Inflammatory macrophage treated with lipopolysaccharide for 1 hour (primary cell): ENCODE results near the gene WNT10A.
A peak's percentile ranks its signal among the peaks of the same experiment; 100 is the strongest.

ENCODE experiments used
- DNase-seq, 2 donors: peaks; one replicate each; pipeline ENCODE4 v3.0.0-alpha.2; 2020 to 2022

WNT10A gene

DNA sequence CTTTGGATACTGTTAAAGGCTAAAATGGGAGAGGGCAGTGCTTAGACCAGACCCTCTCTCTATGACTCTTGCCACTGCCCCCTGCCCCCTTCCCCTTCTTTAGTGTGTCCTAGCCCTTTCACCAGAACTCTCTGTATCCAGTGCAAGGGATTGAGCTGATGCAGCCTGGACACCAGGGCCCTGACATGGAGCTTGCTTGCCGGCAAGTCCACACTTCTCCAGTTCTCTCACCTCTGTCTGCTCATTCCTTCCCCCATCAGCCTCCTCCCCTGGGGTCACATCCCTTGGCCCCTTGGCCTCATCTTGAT lies 22.6 kb upstream of the WNT10A start:
- no peak for DNase-seq

DNA sequence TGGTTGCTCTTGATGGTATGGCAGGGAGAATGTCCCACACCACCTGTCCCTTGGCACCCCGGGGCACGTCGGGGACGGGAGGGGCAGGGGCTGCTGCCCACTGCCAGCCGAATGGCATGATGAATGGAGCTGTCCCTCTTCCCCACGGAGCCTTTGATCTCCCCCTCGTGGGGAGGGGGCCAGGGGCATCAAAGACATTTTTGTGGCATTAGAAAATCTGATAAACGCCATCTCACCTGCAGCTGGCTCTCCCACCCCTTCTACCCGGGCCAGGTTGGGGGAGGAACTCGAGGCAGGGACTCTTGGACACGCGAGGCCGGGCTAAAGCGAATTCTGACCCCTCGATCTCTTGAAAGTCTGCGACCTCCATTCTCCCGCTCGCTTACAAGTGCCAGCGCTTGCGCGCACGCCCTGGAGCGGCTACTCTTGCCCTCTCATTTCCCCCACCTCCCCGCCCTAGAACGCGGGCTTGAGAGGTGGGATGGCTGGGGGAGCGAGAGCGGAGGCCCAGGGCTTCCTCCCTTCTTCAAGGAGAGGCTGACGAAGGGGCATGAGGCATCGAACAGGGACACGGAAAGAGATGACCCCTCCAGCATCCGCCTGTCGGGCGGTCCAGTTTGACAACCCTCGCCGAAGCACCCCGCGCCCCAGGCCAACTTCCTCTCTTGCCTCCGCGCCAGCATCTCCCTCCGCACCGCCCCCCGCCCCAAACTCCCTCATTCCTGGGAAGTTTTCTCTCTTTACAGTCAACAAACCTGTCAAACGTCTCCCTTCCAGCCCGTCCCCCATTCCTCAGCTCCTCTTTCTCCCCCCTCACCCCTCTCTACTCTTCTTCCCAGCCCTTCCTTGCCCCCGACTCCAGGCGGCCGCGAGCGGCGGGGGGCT lies 21.7 kb upstream of the WNT10A start:
- no peak for DNase-seq

DNA sequence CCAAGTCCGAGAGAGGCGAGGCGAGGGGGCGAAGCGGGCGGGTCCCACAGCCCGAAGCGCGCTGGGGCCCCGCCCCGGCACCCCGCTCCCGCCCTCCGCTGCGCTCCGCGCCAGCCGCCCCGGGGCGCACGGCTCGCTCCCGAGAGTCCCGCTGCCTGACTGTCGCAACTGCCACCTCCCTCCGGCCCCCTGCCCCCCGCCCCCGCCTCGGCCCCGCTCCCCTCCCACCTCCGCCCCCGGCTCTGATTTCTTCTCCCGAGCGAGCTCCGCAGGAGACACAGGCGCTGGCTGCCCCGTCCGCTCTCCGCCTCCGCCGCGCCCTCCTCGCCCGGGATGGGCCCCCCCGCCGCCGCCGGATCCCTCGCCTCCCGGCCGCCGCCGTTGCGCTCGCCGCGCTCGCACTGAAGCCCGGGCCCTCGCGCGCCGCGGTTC lies 21.1 kb upstream of the WNT10A start, which contains the start of gene WNT6:
Gene WNT6 (plus strand): TSS at position 250 of the 432 bp plus-strand sequence. CDS start 233 bp downstream, outside the sequence.
- DNase-seq = no peak

DNA sequence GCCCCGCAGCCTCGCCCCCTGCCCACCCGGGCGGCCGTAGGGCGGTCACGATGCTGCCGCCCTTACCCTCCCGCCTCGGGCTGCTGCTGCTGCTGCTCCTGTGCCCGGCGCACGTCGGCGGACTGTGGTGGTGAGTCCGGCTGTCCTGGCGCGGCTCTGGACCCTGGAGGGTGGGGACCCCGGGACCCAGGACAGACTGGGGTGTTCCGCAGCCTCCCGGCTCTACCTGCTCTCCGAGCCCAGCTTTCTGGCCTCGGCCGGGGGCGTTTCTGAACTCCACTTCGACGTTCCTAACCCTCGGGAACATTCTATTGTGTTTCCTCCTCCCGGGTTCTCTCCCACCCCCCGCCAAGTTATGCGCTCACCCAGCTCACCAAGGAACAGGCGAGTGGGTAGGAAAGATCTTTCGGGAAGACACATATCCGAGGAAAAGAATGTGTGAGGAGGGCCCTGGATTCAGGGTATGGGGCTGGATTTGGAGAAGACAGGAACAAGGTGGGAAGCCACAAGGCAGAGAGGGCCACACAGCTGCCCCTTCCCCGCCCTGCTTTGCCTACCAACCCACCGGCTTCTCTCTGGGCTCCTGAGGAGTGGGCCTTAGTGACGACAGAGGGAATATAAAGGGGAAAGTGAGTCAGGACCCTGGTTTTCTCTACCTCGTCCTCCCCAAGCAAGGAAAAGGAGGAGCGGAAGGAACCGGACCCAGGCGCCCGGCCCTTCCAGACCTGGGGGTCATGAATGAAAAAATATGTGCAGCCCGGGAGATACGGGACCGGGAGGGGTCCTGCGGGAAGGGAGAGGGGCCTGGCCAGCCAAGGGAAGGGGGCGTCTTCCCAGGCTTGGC lies 20.4 kb upstream of the WNT10A start:
- no peak for DNase-seq

DNA sequence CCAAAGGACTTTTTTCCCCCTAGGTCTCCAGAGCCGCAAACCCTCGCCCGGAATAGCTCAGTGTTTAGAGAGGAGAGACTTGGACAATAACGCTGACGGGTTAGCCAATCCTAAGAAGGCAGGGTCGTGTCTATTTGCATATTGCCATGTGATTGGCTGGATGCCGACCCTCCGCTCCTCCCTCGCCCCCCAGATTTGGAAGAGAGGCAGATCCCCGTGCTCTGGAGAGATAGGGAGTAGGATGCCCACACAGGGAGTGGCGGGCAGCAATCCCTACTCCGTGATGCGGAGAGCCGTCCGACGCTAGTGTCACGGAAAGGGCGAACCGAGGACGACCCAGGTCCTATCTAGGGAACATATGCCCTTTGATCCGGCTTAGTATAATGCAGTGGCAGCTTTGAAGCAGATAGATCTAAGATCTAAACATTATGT lies 19.7 kb upstream of the WNT10A start:
- DNase-seq = no peak

DNA sequence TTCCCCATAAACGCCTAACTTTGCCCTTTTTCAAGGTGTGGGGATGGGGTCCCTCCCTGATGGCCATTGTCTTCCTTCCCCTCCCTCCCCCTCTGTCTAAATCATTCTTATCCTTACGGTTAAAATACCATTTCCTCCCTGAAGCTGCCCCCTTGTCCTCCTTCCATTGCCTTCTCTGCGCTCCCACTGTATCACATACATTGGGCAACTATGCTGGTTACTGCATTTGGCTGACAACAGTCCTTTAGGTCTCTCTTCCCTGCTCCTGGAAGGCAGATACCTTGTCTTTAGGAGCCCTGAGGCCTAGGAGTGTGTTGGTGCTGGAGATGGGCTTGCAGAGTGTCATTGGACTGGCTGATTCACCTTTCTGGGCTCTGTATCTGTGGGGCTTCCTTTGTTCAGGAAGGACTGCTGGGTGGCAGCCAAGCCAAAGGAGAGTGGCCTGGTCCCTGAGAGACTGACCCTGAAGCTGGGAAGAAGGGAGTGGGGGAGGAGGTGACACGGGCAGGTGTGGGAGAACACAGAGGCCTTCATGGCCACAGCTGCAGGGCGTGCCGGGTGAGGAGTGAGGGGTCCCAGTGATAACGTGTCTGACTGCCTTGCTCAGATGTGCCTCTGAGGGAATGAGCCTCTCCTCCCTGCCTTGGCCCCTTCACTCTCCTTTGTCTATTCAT lies 18.9 kb upstream of the WNT10A start:
- DNase-seq = no peak

DNA sequence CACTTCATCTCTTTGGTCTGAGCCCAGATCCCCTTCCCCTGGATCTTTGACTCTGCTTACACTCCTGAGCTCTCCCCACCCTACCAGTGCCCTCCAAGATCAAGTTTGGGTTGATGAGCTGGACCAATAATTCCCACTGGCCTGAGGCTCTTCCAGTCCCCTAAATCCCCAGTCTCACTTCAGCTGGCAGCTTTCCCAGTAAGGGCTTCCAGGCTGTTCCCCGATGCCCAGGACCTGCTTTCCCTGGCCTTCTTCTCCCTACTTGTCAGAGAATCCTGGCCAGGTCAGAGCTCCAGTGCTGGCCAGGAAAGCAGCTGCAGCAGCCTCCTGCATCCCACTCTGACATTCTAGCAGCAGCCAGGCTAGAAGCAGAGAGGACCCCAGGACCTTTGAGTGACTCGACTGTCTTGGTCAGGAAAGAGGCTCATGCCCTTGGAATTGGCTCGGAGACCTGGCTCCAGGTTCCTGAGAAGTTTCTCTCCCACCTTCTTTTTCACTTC lies 17.6 kb upstream of the WNT10A start:
- no peak for DNase-seq

DNA sequence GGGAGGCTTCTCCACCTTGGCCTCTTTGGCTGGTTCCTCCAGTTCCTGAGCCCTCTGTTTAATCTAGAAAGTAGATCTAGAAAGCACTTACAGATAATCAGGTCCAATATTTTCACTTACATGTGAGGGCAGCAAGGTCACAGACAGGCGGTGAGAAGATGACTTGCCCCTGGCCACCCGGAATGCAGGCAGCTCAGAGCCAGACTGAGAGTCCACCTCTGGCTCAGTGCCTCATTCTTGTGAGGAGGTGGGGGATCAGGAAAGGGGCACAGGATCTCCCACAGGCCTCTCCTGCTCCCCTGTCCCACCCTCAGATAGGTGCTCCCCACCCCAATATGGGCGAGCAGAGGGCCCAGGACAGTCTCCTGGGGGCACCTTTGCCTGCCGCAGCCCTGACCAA lies 15.3 kb upstream of the WNT10A start:
- no peak for DNase-seq

DNA sequence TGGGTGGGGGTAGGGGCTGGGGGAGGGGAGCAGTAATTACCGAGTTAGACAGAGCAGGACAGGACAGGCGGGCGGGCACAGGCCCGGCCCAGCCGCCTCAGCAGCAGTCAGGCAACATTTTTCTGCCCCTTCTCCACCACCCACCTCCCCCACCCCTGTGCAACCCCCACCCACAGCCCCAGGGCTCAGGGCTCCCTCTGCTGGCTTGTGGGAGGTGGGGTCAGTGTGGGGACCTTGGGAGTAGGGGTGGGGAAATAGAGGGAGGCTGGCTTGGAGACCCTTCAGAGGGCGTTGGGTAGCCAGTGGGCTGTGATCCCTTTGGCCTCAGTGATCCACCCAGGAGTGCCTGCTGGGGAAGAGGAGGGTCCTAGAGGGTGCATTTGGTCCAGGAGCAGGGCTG lies 14.7 kb upstream of the WNT10A start:
- DNase-seq = no peak

DNA sequence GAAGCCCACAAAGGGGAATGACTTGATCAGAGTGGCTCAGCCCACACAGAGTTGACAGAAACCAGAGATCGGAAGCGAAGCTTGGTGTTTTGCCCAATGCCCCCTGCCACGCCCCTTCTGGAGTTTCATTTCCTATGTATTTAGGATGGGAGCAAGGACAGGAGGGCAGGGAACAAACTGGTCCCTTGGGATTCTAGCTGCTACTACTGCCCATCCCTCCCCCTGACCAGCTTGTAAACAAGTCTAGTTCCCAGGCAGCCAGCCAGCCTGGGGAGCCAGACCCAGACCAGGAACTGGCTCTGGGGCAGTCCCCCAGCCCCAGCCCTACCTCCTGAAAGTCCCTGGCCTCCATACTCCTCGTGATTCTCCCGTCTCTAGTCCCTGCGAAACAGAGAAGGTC lies 12.8 kb upstream of the WNT10A start:
- no peak for DNase-seq

DNA sequence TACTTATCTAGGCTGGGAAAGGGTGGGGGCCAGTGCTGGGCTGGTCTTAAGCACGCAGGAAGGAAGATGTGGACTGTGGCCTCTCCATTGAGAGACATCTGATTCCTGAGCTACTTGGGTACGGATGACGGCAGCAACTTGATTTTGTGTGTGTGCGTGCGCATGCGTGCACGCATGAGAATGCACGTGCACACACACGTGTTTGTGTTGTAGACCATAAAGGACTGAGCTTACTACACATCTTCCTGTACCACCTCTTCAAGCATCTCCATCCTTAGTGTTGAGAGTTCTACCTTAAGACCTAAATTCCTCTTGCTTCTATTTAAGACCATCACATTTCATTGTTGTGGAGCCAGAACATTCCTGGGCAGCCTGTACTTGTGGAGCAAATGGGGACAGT lies 11.6 kb upstream of the WNT10A start:
- no peak for DNase-seq

DNA sequence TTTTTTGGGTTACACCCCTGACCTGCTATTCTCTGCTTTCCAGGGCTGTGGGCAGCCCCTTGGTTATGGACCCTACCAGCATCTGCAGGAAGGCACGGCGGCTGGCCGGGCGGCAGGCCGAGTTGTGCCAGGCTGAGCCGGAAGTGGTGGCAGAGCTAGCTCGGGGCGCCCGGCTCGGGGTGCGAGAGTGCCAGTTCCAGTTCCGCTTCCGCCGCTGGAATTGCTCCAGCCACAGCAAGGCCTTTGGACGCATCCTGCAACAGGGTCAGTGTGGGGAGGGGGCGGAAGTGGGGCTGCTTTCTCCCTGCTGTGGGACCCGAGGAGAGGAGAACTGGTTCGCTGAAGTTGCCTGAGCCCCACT lies 9.7 kb upstream of the WNT10A start:
- DNase-seq = no peak

DNA sequence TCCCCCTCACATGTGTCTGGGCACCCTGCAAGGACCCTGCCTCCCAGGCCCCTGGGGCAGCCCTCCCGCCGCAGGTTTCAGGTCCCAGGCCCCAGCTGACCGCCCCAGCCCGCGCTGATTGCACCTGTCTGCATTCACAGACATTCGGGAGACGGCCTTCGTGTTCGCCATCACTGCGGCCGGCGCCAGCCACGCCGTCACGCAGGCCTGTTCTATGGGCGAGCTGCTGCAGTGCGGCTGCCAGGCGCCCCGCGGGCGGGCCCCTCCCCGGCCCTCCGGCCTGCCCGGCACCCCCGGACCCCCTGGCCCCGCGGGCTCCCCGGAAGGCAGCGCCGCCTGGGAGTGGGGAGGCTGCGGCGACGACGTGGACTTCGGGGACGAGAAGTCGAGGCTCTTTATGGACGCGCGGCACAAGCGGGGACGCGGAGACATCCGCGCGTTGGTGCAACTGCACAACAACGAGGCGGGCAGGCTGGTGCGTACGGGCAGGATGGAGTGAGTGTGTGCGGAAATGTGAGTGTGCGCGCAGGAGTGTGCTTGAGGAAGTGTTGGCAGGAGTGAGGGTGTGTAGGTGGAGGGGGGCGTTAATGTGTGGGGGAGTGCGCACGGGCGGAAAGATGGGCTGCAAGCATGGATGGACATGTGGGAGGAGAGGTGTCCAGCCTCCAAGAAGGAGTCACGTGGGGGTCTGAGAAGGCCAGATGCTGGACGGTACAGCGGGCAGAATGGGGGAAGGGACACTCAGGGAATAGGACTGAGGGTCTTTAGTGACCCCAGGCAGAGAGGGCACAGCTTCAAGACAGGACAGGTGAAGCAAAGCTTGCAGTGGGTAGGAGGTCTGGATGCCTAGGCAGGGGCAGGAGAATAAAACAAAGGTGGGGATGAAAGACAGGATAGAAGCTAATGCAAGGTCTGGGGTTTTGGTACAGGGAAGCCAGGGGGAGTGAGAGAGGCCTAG lies 9.0 kb upstream of the WNT10A start:
- no peak for DNase-seq

DNA sequence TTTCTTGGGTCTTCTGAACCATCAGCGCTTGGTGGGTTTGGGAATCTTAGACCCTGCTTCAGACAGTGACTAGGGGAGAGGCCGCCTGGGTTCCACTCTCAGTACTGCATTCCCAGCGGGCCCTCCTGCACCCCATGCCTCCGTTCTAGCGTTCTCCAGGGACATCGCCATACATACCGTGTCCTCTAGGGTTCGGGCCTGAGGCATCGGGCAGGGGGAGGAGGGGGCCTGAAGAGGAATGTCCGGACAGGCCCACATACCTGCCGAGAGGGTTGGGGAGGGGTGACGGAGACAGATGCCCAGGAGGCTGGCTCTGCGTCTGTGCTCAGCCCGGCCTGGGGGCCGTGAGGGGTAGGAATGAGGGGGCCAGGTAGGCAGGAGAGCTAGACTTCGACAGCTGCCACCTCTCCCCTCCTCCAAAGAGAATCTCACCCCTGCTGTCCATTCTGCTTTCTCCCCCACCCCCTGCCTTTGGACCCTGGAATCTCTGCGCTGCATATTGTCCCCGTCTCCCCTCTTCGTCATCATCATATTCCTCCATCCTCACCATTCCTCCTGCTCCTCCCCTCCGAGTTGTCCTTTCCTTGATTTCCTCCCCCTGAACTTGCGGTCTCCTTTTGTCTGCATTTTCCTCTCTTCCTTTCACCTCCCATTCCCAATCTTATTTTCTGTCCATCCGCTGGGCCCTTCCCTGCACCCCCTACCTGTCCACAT lies 7.8 kb upstream of the WNT10A start:
- no peak for DNase-seq

DNA sequence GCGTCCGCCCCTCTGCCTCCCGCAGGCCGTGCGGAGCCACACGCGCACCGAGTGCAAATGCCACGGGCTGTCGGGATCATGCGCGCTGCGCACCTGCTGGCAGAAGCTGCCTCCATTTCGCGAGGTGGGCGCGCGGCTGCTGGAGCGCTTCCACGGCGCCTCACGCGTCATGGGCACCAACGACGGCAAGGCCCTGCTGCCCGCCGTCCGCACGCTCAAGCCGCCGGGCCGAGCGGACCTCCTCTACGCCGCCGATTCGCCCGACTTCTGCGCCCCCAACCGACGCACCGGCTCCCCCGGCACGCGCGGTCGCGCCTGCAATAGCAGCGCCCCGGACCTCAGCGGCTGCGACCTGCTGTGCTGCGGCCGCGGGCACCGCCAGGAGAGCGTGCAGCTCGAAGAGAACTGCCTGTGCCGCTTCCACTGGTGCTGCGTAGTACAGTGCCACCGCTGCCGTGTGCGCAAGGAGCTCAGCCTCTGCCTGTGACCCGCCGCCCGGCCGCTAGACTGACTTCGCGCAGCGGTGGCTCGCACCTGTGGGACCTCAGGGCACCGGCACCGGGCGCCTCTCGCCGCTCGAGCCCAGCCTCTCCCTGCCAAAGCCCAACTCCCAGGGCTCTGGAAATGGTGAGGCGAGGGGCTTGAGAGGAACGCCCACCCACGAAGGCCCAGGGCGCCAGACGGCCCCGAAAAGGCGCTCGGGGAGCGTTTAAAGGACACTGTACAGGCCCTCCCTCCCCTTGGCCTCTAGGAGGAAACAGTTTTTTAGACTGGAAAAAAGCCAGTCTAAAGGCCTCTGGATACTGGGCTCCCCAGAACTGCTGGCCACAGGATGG lies 7.1 kb upstream of the WNT10A start:
- DNase-seq = no peak

DNA sequence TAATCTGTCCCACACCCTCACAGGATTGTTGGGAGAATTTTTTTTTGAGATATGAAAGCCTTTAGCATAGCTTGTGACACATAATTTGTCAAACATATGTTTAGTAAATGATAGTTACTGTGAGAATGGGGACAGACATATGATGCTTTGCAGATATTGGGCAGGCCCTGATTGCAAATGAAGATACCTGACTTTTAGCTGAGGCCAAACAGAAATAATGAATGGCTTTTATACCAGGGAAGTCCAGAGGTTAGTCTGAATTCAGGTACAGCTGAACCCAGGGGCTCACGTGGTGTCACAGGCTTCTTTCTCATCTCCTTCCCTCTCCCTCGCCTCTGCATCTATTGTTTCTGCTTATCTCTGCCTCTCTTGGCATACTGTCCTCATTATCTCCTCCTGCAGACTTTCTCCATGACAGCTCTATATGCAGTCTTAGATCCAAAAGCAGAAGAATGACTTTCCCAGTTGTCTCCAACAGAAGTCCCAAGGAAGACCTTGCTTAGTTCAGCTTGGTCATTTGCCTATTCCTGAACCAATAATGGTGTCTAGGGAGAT lies 4.9 kb upstream of the WNT10A start:
- DNase-seq = no peak

DNA sequence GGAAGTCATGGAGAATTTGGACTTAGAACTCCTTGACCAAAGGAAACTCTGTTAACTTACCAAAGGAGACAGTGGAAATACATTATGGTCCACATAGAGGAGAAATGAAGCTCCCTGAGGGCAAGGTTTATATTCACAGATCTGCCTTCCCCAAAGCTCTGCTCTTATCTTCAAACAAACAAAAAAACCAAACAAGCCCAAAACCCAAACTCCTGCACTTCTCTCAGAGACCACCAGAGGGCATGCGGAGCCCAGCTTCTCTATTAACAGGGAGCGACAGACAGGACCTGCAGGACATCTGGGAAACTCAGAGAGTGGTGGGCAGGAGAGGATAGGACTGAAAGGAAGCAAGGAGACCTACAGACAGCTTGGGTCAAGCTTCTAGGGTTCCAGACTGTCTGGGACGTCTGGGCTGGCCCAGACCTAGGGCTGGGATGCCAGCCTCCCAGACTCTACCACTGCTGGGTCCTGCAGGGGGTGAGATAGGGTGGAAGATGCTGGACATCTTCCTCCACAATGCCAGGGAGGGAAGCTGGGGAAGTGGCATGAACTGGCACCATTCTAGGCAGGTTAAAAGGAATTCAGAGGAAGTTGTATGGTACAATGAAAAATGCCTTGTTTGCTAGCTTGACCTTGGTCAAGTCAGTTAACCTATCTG lies 4.0 kb upstream of the WNT10A start:
- DNase-seq = peak; percentile 47 to 96

DNA sequence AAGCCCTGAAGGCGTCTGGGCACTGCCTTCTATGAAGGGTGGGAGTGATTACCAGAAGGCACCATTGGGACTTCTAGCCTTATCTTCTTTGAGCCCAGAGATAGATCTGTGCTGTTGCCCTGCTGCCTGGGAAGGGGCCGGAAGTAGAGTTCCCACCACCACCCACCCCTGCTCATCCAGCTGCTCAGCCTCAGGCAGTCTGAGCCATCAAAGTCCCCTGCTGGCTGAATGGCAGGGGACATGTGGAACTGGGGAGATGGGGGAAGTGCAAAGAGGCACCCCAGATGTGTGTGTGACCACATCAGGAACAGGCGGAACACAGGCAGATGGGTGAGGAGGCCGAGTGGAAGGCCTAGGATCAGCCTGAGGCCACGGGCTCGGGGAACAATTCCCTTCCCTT lies 3.3 kb upstream of the WNT10A start:
- no peak for DNase-seq

DNA sequence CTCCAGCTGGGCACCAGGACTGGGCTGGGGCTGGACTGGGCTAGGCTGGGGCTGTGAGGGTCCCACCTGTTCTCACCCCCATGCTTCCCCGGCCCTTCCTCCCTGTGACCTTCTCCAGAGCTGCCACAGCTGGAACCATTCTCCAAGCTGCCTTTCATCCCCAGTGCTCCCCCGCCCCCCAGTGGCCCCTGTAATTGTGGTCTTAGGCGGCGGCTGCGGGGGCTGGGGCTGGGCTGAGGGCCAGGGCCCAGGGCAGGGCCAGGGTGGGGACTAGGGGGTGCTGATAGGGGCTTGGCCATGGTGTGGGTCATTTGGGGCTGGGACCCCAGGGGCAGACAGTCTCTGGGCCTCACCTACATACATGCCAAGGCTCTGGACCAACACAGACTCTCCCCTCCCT lies 2.8 kb upstream of the WNT10A start:
- no peak for DNase-seq

DNA sequence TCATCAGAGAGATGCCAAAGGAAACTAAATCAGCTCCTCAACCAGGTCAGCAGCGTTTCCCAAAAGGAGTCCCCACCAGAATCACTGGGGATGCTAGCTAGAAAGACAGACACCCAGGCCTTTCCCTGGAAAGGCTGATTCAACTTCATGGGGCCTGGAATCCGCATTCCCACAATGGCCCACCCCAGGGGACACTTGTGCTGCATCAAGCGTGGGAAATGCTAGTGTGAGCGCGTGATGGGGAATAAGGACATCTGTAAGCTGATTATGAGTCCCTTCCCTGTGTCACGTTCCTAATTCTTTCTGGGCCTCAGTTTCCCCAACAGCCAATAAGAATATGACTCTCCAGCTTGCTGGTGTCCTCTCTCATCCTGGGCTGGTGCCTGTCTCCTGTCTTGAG lies 2.2 kb upstream of the WNT10A start:
- no peak for DNase-seq
